ENCODE results near the gene GABARAPL2. TPM values are rescaled to one million over a fixed set of nuclear protein-coding genes. Genes with fewer than 3 reads are reported as not detected.

GABARAPL2 gene
- total and polyA plus RNA-seq, 2 experiments from 2014 or later, result 47.8 to 130 TPM

DNA sequence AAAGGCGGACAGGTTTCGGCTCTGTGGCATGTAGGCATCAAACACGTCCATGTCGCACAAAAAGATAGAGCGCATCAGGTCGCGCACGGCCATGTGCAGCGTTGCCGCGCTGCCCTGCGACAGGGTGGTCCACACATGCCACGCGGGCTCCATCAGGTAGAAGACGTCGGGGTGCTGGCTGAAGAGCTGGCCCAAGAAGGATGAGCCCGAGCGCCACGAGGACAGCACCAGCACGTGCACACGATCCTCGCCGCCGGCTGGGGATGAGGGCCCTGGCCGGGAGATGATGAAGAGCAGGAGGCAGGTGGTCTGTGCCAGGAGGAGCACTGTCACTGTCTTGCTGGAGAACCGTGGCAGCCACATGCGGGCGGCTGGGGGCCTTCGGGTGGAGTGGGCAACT lies 36.2 kb upstream of the GABARAPL2 start:
- no peaks in the 10 kb centered on the region for H3K36me3 ChIP-seq (ENCODE audit: insufficient read depth)
- no peak overlapping the region for H3K27ac ChIP-seq (ENCODE audit: low read depth)
- no peak for DNase-seq (ENCODE audit: low spot score)
- no peak for TF ChIP-seq POLR2AphosphoS5 (IDR thresholded peaks at IDR 0.05; ENCODE audit: low read depth)
- no peak for TF ChIP-seq CREB1 (CRISPR knock-in tag; IDR thresholded peaks at IDR 0.05; ENCODE audit: low read depth)
- TF ChIP-seq, protein P1, sequence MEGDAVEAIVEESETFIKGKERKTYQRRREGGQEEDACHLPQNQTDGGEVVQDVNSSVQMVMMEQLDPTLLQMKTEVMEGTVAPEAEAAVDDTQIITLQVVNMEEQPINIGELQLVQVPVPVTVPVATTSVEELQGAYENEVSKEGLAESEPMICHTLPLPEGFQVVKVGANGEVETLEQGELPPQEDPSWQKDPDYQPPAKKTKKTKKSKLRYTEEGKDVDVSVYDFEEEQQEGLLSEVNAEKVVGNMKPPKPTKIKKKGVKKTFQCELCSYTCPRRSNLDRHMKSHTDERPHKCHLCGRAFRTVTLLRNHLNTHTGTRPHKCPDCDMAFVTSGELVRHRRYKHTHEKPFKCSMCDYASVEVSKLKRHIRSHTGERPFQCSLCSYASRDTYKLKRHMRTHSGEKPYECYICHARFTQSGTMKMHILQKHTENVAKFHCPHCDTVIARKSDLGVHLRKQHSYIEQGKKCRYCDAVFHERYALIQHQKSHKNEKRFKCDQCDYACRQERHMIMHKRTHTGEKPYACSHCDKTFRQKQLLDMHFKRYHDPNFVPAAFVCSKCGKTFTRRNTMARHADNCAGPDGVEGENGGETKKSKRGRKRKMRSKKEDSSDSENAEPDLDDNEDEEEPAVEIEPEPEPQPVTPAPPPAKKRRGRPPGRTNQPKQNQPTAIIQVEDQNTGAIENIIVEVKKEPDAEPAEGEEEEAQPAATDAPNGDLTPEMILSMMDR (conservative IDR thresholded peaks at IDR 0.05; ENCODE audit: low read depth in 2 of 2), result no peak
- TF ChIP-seq STAT1 (IDR thresholded peaks at IDR 0.05; ENCODE audit: unreplicated experiment), result no peak
- TF ChIP-seq EZH2 (IDR thresholded peaks at IDR 0.05; ENCODE audit: low read depth, unreplicated experiment), result no peak
- no peak for TF ChIP-seq EZH2phosphoT487 (IDR thresholded peaks at IDR 0.05; ENCODE audit: unreplicated experiment)
- no peak for TF ChIP-seq NANOG (IDR thresholded peaks at IDR 0.05; ENCODE audit: borderline replicate concordance)
- TF ChIP-seq ZNF114 (CRISPR knock-in tag; IDR thresholded peaks at IDR 0.05), result no peak
- TF ChIP-seq ZNF331 (CRISPR knock-in tag; IDR thresholded peaks at IDR 0.05; ENCODE audit: low read depth), result no peak
- Mint-ChIP-seq H3K27me3 (ENCODE audit: insufficient read depth, low read depth, poor library complexity) (peaks cover 14% of the 10 kb centered on the region), H3K9me3 (peaks cover 3% of the 10 kb centered on the region; the same call in 1 of the 3 replicates), H3K4me1 (peaks cover 9% of the 10 kb centered on the region; the same call in 1 of the 3 replicates), H3K4me3 (no peak overlapping the region), H3K27ac (no peak overlapping the region), H3K36me3 (ENCODE audit: low read depth) (no peaks in the 10 kb centered on the region)
- no peaks in the 10 kb centered on the region for H3K4me1 ChIP-seq (ENCODE audit: insufficient read depth)
- no peaks in the 10 kb centered on the region for H3K27me3 ChIP-seq (ENCODE audit: insufficient read depth)
- no peaks in the 10 kb centered on the region for H4K20me1 ChIP-seq (replicated peaks; ENCODE audit: insufficient read depth)
- H3K4me3 ChIP-seq, result no peak overlapping the region
- H3K79me2 ChIP-seq (replicated peaks; ENCODE audit: insufficient read depth), result no peaks in the 10 kb centered on the region
- H3F3A ChIP-seq (replicated peaks; ENCODE audit: low read depth), result no peaks in the 10 kb centered on the region
- peak overlapping the region; percentile 28; the same call in 1 of the 2 replicates for H2AFZ ChIP-seq
- H3K4me2 ChIP-seq, result no peak overlapping the region
- no peak for ATAC-seq
- H3K9me2 ChIP-seq (ENCODE audit: insufficient read depth), result no peaks in the 10 kb centered on the region

DNA sequence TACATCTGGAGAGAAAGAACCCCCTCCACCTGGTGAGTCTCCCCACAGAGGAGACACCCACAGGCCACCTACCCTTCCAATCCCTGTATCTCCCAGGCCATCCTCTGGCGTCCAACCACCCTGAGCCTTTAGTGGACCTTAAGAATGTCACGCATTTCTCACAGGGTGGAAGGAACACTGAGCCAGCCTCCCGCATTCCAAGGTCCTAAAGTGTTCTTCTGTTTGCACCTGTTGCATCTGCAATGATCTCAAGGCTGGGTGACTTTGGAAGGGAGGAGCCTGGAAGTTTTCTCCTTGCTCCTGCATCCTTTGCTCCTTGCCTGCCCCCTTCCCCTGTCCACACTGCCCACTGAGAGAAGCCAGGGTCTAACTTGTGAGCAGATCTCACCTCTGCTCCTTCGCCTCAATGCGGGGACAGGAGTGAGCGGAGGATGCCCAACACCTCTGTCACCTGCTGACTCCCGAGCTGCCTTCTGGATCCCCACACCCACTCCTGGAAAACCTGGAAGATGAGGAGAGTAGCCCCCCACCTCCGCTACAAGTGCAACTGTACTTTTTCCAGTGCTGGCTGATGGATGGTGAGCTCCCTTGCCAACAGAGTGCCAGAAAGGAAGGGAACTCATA lies 33.9 kb upstream of the GABARAPL2 start:
- Mint-ChIP-seq H3K36me3 (ENCODE audit: low read depth) (no peaks in the 10 kb centered on the region), H3K9me3 (no peaks in the 10 kb centered on the region), H3K27ac (no peak overlapping the region), H3K27me3 (ENCODE audit: insufficient read depth, low read depth, poor library complexity) (peaks cover 12% of the 10 kb centered on the region), H3K4me3 (no peak overlapping the region), H3K4me1 (peaks cover 9% of the 10 kb centered on the region; the same call in 1 of the 3 replicates)
- Histone ChIP-seq H2AFZ (no peak overlapping the region), H3K79me2 (replicated peaks; ENCODE audit: insufficient read depth) (no peaks in the 10 kb centered on the region), H3K4me2 (no peak overlapping the region), H3K27ac (ENCODE audit: low read depth) (no peak overlapping the region), H3K9me2 (ENCODE audit: insufficient read depth) (no peaks in the 10 kb centered on the region), H3K36me3 (ENCODE audit: insufficient read depth) (no peaks in the 10 kb centered on the region), H3K4me3 (no peak overlapping the region), H3F3A (replicated peaks; ENCODE audit: low read depth) (no peaks in the 10 kb centered on the region), H4K20me1 (replicated peaks; ENCODE audit: insufficient read depth) (no peaks in the 10 kb centered on the region), H3K4me1 (ENCODE audit: insufficient read depth) (0 out of 2 replicates have a peak, but pooled peaks cover 5% of the 10 kb centered on the region), H3K27me3 (ENCODE audit: insufficient read depth) (no peaks in the 10 kb centered on the region)
- ATAC-seq (no peak), DNase-seq (ENCODE audit: low spot score) (no peak)
- TF ChIP-seq, protein P2, sequence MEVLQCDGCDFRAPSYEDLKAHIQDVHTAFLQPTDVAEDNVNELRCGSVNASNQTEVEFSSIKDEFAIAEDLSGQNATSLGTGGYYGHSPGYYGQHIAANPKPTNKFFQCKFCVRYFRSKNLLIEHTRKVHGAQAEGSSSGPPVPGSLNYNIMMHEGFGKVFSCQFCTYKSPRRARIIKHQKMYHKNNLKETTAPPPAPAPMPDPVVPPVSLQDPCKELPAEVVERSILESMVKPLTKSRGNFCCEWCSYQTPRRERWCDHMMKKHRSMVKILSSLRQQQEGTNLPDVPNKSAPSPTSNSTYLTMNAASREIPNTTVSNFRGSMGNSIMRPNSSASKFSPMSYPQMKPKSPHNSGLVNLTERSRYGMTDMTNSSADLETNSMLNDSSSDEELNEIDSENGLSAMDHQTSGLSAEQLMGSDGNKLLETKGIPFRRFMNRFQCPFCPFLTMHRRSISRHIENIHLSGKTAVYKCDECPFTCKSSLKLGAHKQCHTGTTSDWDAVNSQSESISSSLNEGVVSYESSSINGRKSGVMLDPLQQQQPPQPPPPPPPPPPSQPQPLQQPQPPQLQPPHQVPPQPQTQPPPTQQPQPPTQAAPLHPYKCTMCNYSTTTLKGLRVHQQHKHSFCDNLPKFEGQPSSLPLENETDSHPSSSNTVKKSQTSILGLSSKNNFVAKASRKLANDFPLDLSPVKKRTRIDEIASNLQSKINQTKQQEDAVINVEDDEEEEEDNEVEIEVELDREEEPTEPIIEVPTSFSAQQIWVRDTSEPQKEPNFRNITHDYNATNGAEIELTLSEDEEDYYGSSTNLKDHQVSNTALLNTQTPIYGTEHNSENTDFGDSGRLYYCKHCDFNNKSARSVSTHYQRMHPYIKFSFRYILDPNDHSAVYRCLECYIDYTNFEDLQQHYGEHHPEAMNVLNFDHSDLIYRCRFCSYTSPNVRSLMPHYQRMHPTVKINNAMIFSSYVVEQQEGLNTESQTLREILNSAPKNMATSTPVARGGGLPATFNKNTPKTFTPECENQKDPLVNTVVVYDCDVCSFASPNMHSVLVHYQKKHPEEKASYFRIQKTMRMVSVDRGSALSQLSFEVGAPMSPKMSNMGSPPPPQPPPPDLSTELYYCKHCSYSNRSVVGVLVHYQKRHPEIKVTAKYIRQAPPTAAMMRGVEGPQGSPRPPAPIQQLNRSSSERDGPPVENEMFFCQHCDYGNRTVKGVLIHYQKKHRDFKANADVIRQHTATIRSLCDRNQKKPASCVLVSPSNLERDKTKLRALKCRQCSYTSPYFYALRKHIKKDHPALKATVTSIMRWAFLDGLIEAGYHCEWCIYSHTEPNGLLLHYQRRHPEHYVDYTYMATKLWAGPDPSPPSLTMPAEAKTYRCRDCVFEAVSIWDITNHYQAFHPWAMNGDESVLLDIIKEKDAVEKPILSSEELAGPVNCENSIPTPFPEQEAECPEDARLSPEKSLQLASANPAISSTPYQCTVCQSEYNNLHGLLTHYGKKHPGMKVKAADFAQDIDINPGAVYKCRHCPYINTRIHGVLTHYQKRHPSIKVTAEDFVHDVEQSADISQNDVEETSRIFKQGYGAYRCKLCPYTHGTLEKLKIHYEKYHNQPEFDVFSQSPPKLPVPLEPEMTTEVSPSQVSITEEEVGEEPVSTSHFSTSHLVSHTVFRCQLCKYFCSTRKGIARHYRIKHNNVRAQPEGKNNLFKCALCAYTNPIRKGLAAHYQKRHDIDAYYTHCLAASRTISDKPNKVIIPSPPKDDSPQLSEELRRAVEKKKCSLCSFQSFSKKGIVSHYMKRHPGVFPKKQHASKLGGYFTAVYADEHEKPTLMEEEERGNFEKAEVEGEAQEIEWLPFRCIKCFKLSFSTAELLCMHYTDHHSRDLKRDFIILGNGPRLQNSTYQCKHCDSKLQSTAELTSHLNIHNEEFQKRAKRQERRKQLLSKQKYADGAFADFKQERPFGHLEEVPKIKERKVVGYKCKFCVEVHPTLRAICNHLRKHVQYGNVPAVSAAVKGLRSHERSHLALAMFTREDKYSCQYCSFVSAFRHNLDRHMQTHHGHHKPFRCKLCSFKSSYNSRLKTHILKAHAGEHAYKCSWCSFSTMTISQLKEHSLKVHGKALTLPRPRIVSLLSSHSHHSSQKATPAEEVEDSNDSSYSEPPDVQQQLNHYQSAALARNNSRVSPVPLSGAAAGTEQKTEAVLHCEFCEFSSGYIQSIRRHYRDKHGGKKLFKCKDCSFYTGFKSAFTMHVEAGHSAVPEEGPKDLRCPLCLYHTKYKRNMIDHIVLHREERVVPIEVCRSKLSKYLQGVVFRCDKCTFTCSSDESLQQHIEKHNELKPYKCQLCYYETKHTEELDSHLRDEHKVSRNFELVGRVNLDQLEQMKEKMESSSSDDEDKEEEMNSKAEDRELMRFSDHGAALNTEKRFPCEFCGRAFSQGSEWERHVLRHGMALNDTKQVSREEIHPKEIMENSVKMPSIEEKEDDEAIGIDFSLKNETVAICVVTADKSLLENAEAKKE (CRISPR knock-in tag; IDR thresholded peaks at IDR 0.05), result no peak
- TF ChIP-seq, protein P3, sequence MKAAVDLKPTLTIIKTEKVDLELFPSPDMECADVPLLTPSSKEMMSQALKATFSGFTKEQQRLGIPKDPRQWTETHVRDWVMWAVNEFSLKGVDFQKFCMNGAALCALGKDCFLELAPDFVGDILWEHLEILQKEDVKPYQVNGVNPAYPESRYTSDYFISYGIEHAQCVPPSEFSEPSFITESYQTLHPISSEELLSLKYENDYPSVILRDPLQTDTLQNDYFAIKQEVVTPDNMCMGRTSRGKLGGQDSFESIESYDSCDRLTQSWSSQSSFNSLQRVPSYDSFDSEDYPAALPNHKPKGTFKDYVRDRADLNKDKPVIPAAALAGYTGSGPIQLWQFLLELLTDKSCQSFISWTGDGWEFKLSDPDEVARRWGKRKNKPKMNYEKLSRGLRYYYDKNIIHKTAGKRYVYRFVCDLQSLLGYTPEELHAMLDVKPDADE (IDR thresholded peaks at IDR 0.05), result no peak
- TF ChIP-seq EZH2 (IDR thresholded peaks at IDR 0.05; ENCODE audit: low read depth, unreplicated experiment) (no peak), ZNF331 (CRISPR knock-in tag; IDR thresholded peaks at IDR 0.05; ENCODE audit: low read depth) (no peak), JUNB (IDR thresholded peaks at IDR 0.05; ENCODE audit: unreplicated experiment) (no peak), POLR2AphosphoS5 (IDR thresholded peaks at IDR 0.05; ENCODE audit: low read depth) (no peak), EZH2phosphoT487 (IDR thresholded peaks at IDR 0.05; ENCODE audit: unreplicated experiment) (no peak), ZNF114 (CRISPR knock-in tag; IDR thresholded peaks at IDR 0.05) (no peak), CREB1 (CRISPR knock-in tag; IDR thresholded peaks at IDR 0.05; ENCODE audit: low read depth) (no peak), STAT1 (IDR thresholded peaks at IDR 0.05; ENCODE audit: unreplicated experiment) (no peak), NANOG (IDR thresholded peaks at IDR 0.05; ENCODE audit: borderline replicate concordance) (no peak)
